Mesenchymal stem cell (in vitro differentiated cells and primary cell): ENCODE measurements around the gene PDS5A.
A peak's percentile ranks its signal among the peaks of the same experiment; 100 is the strongest.
"Not testable (repeated sequence)": the region's sequence is repeated elsewhere in the genome, so short reads cannot be mapped to it uniquely, and the experiment has no call there.

Source experiments
- DNase-seq: peaks from one replicate; pipeline ENCODE4 v3.0.0-alpha.2; 2013
- H2AFZ ChIP-seq: one replicate; pipeline ENCODE4 v1.6.1; 2013; ENCODE audit warnings: low read depth, mild to moderate bottlenecking, control low read depth, inconsistent platforms, low read length, moderate library complexity
- H2AK5ac ChIP-seq: 2 replicates; pipeline ENCODE4 v1.6.1; 2013; ENCODE audit warnings: low read length, moderate library complexity, mild to moderate bottlenecking, inconsistent platforms; ENCODE audit not compliant: severe bottlenecking
- H2BK120ac ChIP-seq: one replicate; pipeline ENCODE4 v1.6.1; 2013; ENCODE audit warnings: low read depth, mild to moderate bottlenecking, inconsistent platforms, low read length, moderate library complexity
- H2BK12ac ChIP-seq, 2 experiments: one replicate each; pipeline ENCODE4 v1.6.1; 2013; ENCODE audit warnings: inconsistent platforms in 2 of 2, low read length in 2 of 2, mild to moderate bottlenecking in 2 of 2, moderate library complexity in 2 of 2, control low read depth in 1 of 2
- H2BK15ac ChIP-seq: one replicate; pipeline ENCODE4 v1.6.1; 2013; ENCODE audit warnings: mild to moderate bottlenecking, low read depth, inconsistent platforms; ENCODE audit not compliant: poor library complexity, severe bottlenecking
- H2BK5ac ChIP-seq: 2 replicates; pipeline ENCODE4 v1.6.1; 2013; ENCODE audit warnings: low read depth, mild to moderate bottlenecking, low read length, control low read depth, inconsistent platforms; ENCODE audit not compliant: poor library complexity, severe bottlenecking
- H3K14ac ChIP-seq, 2 experiments: one replicate each; pipeline ENCODE4 v1.6.1; 2013; ENCODE audit warnings: inconsistent platforms in 2 of 2, low read length in 2 of 2, control low read depth in 1 of 2, mild to moderate bottlenecking in 1 of 2, moderate library complexity in 1 of 2
- H3K18ac ChIP-seq, 2 experiments: one replicate each; pipeline ENCODE4 v1.6.1; 2013; ENCODE audit warnings: inconsistent platforms in 2 of 2, low read length in 2 of 2, control low read depth in 1 of 2, low read depth in 1 of 2, mild to moderate bottlenecking in 1 of 2
- H3K23ac ChIP-seq, 2 experiments: one replicate each; pipeline ENCODE4 v1.6.1; 2013; ENCODE audit warnings: inconsistent platforms in 2 of 2, low read length in 2 of 2, mild to moderate bottlenecking in 2 of 2, moderate library complexity in 2 of 2, control low read depth in 1 of 2
- H3K27ac ChIP-seq: 2 replicates; pipeline ENCODE4 v1.5.1; 2013; ENCODE audit warnings: mild to moderate bottlenecking, moderate library complexity, low read length, control low read depth, inconsistent platforms; ENCODE audit not compliant: poor library complexity, severe bottlenecking
- H3K27me3 ChIP-seq, 2 experiments: 2 replicates each; pipeline versions ENCODE4 v1.6.1 to v1.7.0; 2013; ENCODE audit warnings: low read length in 2 of 2, mild to moderate bottlenecking in 2 of 2, moderate library complexity in 2 of 2, control low read depth in 1 of 2, inconsistent platforms in 1 of 2; ENCODE audit not compliant: control insufficient read depth in 1 of 2, insufficient read depth in 1 of 2
- H3K36me3 ChIP-seq, 2 experiments: 2 replicates each; pipeline versions ENCODE4 v1.6.1 to v1.7.0; 2013; ENCODE audit warnings: low read length in 2 of 2, control low read depth in 1 of 2, inconsistent platforms in 1 of 2, low read depth in 1 of 2, mild to moderate bottlenecking in 1 of 2; ENCODE audit not compliant: insufficient read depth in 2 of 2, control insufficient read depth in 1 of 2
- H3K4ac ChIP-seq, 2 experiments: one replicate each; pipeline ENCODE4 v1.6.1; 2013; ENCODE audit warnings: inconsistent platforms in 2 of 2, low read length in 2 of 2, mild to moderate bottlenecking in 2 of 2, moderate library complexity in 2 of 2, control low read depth in 1 of 2, low read depth in 1 of 2
- H3K4me1 ChIP-seq: 2 replicates; pipeline ENCODE4 v1.6.1; 2013; ENCODE audit warnings: low read depth, low read length, control low read depth; ENCODE audit not compliant: control insufficient read depth, insufficient read depth
- H3K4me2 ChIP-seq: 2 replicates; pipeline ENCODE4 v1.6.1; 2013; ENCODE audit warnings: low read length, mild to moderate bottlenecking, inconsistent platforms; ENCODE audit not compliant: poor library complexity, severe bottlenecking
- H3K4me3 ChIP-seq, 2 experiments: 2 replicates each; pipeline versions ENCODE4 v1.5.1 to v1.7.0; 2013; ENCODE audit warnings: low read length in 2 of 2, mild to moderate bottlenecking in 2 of 2, control low read depth in 1 of 2, low read depth in 1 of 2; ENCODE audit not compliant: insufficient read depth in 1 of 2
- H3K79me1 ChIP-seq: replicated peaks from 2 replicates; pipeline ENCODE4 v1.6.1; 2013; ENCODE audit warnings: mild to moderate bottlenecking, control low read depth, low read length, inconsistent platforms; ENCODE audit not compliant: poor library complexity, severe bottlenecking
- H3K9ac ChIP-seq: 2 replicates; pipeline ENCODE4 v1.7.0; 2013; ENCODE audit warnings: mild to moderate bottlenecking, low read length, moderate library complexity
- H3K9me3 ChIP-seq: 2 replicates; pipeline ENCODE4 v1.7.0; 2013; ENCODE audit warnings: mild to moderate bottlenecking, low read length; ENCODE audit not compliant: control insufficient read depth
- H4K8ac ChIP-seq: one replicate; pipeline ENCODE4 v1.6.1; 2013; ENCODE audit warnings: inconsistent platforms, mild to moderate bottlenecking, low read length, moderate library complexity
- H4K91ac ChIP-seq: one replicate; pipeline ENCODE4 v1.6.1; 2013; ENCODE audit warnings: mild to moderate bottlenecking, low read length, inconsistent platforms
- WGBS: methylation state at CpG from one replicate; pipeline ENCODE4 v1.1.7; 2013; ENCODE audit warnings: mixed read lengths; 5-methylcytosine and 5-hydroxymethylcytosine counted together

The PDS5A gene

DNA sequence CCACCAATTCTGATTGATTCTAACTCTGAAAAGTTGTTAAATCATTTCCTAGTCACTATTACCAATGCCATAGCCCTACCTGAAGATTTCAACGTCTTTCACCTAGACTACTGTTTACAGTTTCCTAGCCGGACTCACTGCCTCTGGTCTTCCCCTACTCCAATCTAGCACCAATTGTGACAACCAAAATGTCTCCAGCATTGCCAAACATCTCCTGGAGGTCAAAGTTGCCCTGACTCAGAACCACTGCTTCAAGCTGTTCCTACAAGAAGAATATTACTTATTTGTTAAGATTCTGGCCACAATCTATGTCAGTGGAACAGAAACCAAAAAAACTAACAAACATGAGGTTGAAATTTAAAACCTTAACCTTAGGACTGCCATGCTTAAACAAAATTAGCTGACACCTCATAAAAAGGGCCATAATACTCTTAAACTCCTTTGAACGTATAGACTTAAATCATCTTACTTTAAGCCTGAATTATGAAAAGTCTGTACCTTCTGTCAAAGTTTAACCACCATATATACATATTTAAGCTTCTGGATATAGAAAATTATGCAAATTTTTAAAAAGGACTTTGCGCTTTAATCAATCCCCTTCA is 2.1 kb downstream of the PDS5A start:
- Histone ChIP-seq H4K8ac (no peak overlapping the region), H3K4ac (no peak overlapping the region), H3K27ac (no peak overlapping the region), H3K79me1 (no peaks in the 10 kb centered on the region), H3K36me3 (peaks cover 13 to 33% of the 10 kb centered on the region in 2 experiments), H3K4me1 (peaks cover 5% of the 10 kb centered on the region), H3K4me3 (peak overlapping the region in 1 of 2 experiments; percentile 81), H2BK5ac (no peak overlapping the region), H2AK5ac (no peak overlapping the region), H3K14ac (no peak overlapping the region), H2BK120ac (no peak overlapping the region), H2BK15ac (no peak overlapping the region), H3K9ac (peak overlapping the region; percentile 91), H4K91ac (no peak overlapping the region), H3K27me3 (no peaks in the 10 kb centered on the region), H3K18ac (no peak overlapping the region), H2AFZ (no peak overlapping the region), H3K4me2 (peak overlapping the region; percentile 47), H3K9me3 (no peaks in the 10 kb centered on the region), H2BK12ac (no peak overlapping the region), H3K23ac (no peak overlapping the region)
- peak; percentile 87 for DNase-seq
- WGBS, result 88% methylated on average over 4 of the region's 4 CpGs

DNA sequence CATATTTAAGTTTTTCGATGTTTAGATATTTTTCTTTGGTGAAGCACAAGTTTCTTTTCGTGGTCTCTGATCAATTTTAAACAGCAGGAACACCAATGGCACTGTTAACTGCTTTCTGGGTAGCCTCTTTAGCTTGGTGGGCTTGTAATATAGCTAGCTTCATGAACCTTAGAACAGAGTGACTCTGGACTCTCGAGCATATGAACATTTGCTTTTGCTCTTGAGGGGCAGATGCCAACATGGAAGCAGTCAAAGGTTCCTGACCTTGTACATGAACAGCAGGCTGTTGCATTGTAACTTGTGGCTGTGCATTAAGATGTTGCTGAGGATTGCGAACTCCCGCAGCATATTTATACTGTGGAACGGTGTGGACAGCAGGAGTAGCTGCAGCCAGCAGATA is 4.7 kb downstream of the PDS5A start:
- H2BK15ac ChIP-seq, H3K14ac ChIP-seq, H3K4me2 ChIP-seq, H3K9ac ChIP-seq, H3K4me1 ChIP-seq, H2BK120ac ChIP-seq, H2AFZ ChIP-seq, H3K79me1 ChIP-seq, H2BK5ac ChIP-seq, DNase-seq, H2AK5ac ChIP-seq, H4K91ac ChIP-seq, H3K27me3 ChIP-seq, H3K4ac ChIP-seq, H3K4me3 ChIP-seq, H3K9me3 ChIP-seq, H3K18ac ChIP-seq, H4K8ac ChIP-seq, H3K23ac ChIP-seq, H2BK12ac ChIP-seq, H3K27ac ChIP-seq: not testable (repeated sequence)
- 98% methylated on average over 6 of the region's 6 CpGs for whole genome bisulfite sequencing
- peaks cover 20 to 41% of the 10 kb centered on the region in 2 experiments for H3K36me3 ChIP-seq

DNA sequence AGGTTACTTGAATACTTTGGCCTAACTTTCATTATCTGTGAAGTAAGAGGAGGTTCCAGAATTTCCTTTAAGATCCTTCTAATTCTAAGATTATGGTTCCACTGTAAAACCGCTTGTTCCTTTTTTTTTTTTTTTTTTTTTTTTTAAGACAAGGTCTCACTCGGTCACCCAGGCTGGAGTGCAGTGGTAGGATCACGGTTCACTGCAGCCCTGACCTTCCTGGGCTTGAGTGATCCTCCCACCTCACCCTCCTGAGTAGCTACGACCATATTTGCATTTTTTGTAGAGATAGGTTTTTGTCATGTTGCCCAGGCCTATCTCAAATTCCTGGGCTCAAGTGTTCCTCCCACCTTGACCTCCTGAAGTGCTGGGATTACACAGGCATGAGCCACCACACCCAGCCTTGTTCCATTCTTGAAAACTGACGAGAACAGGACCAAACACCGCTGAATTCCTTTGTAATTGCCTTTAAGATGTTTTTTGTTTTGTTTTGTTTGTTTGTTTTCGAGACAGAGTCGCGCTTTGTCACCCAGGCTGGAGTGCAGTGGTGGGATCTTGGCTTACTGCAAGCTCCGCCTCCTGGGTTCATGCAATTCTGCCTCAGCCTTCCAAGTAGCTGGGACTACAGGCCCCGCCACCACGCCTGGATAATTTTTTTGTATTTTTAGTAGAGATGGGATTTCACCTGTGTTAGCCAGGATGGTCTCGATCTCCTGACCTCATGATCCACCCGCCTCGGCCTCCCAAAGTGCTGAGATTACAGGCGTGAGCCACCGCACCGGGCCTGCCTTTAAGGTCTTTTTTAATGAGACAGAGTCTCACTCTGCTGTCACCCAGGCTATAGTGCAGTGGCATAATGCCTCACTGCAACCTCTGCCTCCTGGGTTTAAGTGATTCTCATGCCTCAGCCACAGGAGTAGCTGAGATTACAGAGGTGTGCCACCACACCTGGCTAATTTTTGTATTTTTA is 6.8 kb downstream of the PDS5A start:
- Histone ChIP-seq H3K4me1 (peaks cover 5% of the 10 kb centered on the region), H3K9ac (no peak overlapping the region), H2AK5ac (peak overlapping the region; percentile 34), H4K8ac (no peak overlapping the region), H3K36me3 (peaks cover 20 to 43% of the 10 kb centered on the region in 2 experiments), H3K4me2 (no peak overlapping the region), H3K18ac (no peak overlapping the region), H3K4me3 (no peak overlapping the region), H2BK5ac (no peak overlapping the region), H3K4ac (no peak overlapping the region), H2BK12ac (no peak overlapping the region), H2AFZ (no peak overlapping the region), H2BK15ac (peak overlapping the region; percentile 30), H3K27me3 (no peaks in the 10 kb centered on the region), H2BK120ac (no peak overlapping the region), H3K79me1 (no peaks in the 10 kb centered on the region), H3K27ac (no peak overlapping the region), H4K91ac (no peak overlapping the region), H3K14ac (no peak overlapping the region), H3K9me3 (no peaks in the 10 kb centered on the region), H3K23ac (no peak overlapping the region)
- no peak for DNase-seq
- WGBS, result 85% methylated on average over 18 of the region's 18 CpGs

DNA sequence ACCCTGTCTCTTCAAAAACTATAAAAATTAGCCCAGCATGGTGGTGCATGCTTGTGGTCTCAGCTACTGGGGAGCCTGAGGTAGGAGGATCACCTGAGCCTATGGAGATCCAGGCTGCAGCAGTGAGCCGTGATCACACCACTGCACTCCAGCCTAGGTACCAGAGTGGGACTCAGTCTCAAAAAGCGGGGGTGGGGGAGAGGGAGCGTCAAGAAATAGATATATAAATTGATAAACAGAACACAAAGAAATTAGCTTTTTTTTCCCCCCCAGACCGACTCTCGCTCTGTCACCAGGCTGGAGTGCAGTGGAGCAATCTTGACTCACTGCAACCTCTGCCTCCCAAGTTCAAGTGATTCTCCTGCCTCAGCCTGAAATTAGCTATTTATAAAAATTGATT is 14.1 kb downstream of the PDS5A start:
- H3K36me3 ChIP-seq, result peaks cover 2 to 5% of the 10 kb centered on the region in 2 experiments
- DNase-seq, result no peak
- H3K79me1 ChIP-seq, result peaks cover 3% of the 10 kb centered on the region
- no peak overlapping the region for H3K4me2 ChIP-seq
- no peak overlapping the region for H3K27ac ChIP-seq
- no peaks in the 10 kb centered on the region for H3K27me3 ChIP-seq
- H2AFZ ChIP-seq, result no peak overlapping the region
- H3K23ac ChIP-seq, result no peak overlapping the region
- H3K4ac ChIP-seq, result no peak overlapping the region
- no peak overlapping the region for H2BK120ac ChIP-seq
- no peaks in the 10 kb centered on the region for H3K9me3 ChIP-seq
- no peak overlapping the region for H4K8ac ChIP-seq
- no peak overlapping the region for H3K18ac ChIP-seq
- H2BK12ac ChIP-seq, result no peak overlapping the region
- no peak overlapping the region for H3K14ac ChIP-seq
- no peak overlapping the region for H2AK5ac ChIP-seq
- peaks cover 4% of the 10 kb centered on the region for H3K4me1 ChIP-seq
- WGBS, result 90% methylated on average over 2 of the region's 5 CpGs
- no peak overlapping the region for H3K4me3 ChIP-seq
- no peak overlapping the region for H3K9ac ChIP-seq
- no peak overlapping the region for H2BK15ac ChIP-seq
- H2BK5ac ChIP-seq, result no peak overlapping the region
- no peak overlapping the region for H4K91ac ChIP-seq
